ENCODE data around the gene CAPN14.

- TF ChIP-seq CTCF (IDR thresholded peaks at IDR 0.05) (no peak), POLR2A (IDR thresholded peaks at IDR 0.05) (no peak)
Measured at GRCh38 chr2:31136000-31136399, 81.3 kb downstream of the CAPN14 start.
